H1 (cell line): Measurements from ENCODE around the gene ZBTB16.

Source experiments
- CTCF ChIP-seq, 3 experiments: IDR thresholded peaks; 1 replicate in 2 of 3; 2 replicates in 1 of 3; pipeline versions ENCODE4 v1.5.1 to v1.6.1; 2011; ENCODE audit warnings: low read length in 3 of 3, mild to moderate bottlenecking in 3 of 3, inconsistent platforms in 2 of 3, low read depth in 1 of 3, moderate library complexity in 1 of 3; ENCODE audit not compliant: insufficient read depth in 1 of 3; ENCODE audit errors: control extremely low read depth in 1 of 3
- POLR2AphosphoS5 ChIP-seq: IDR thresholded peaks from 2 replicates; pipeline ENCODE4 v1.6.1; 2011; ENCODE audit warnings: low read depth, low read length
- RXRA ChIP-seq: IDR thresholded peaks from 2 replicates; pipeline ENCODE4 v1.6.1; 2011; ENCODE audit warnings: low read depth, mild to moderate bottlenecking, low read length, moderate library complexity; ENCODE audit not compliant: insufficient read depth
- SP1 ChIP-seq: IDR thresholded peaks from 2 replicates; pipeline ENCODE4 v1.6.1; 2011; ENCODE audit warnings: low read depth, low read length
- SRF ChIP-seq: IDR thresholded peaks from 2 replicates; pipeline ENCODE4 v1.6.1; 2011; ENCODE audit warnings: mild to moderate bottlenecking, low read depth, low read length, moderate library complexity

GRCh38 chr11:114129142-114129541 lies 69.6 kb downstream of the ZBTB16 start:
- TF ChIP-seq CTCF (IDR thresholded peaks at IDR 0.05; ENCODE audit: control extremely low read depth in 1 of 3, insufficient read depth in 1 of 3, low read depth in 1 of 3, low read length in 3 of 3) (no peak), SRF (no peak), SP1 (no peak), RXRA (no peak), POLR2AphosphoS5 (no peak)
